ENCODE results near the gene ARL2.
"Not testable (repeated sequence)": the region's sequence is repeated elsewhere in the genome, so short reads cannot be mapped to it uniquely, and the experiment has no call there.

ARL2 gene

GRCh38 chr11:65013888-65014725, at the start of gene ARL2:
Gene ARL2 (plus strand): TSS chr11:65014160. CDS start chr11:65014208, 48 bp downstream.
- DNase-seq (ENCODE audit: low spot score), result peak; percentile 91

GRCh38 chr11:64967375-64967774, 46.6 kb upstream of the ARL2 start:
- DNase-seq (ENCODE audit: low spot score), result no peak

GRCh38 chr11:64969209-64969608, 44.8 kb upstream of the ARL2 start:
- DNase-seq (ENCODE audit: low spot score), result peak; percentile 37

DNA sequence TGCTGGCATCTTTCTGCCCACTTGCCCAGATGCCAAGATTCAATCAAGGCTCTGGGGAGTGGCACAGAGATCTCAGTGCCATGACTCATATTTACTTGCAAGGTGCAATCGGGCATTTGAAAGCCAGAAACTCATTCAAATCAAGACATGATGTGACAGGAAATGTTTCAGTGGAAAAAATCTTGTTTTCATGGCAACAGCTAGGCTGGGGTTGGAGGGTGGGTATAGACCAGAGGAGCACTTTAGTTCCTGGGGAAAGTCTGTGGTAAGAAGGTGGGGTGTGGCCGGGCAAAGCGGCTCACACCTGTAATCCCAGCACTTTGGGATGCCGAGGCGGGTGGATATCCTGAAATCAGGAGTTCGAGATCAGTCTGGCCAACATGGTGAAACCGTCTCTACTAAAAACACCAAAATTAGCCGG, 43.2 kb upstream of the ARL2 start:
- DNase-seq (ENCODE audit: low spot score), result peak; percentile 26

DNA sequence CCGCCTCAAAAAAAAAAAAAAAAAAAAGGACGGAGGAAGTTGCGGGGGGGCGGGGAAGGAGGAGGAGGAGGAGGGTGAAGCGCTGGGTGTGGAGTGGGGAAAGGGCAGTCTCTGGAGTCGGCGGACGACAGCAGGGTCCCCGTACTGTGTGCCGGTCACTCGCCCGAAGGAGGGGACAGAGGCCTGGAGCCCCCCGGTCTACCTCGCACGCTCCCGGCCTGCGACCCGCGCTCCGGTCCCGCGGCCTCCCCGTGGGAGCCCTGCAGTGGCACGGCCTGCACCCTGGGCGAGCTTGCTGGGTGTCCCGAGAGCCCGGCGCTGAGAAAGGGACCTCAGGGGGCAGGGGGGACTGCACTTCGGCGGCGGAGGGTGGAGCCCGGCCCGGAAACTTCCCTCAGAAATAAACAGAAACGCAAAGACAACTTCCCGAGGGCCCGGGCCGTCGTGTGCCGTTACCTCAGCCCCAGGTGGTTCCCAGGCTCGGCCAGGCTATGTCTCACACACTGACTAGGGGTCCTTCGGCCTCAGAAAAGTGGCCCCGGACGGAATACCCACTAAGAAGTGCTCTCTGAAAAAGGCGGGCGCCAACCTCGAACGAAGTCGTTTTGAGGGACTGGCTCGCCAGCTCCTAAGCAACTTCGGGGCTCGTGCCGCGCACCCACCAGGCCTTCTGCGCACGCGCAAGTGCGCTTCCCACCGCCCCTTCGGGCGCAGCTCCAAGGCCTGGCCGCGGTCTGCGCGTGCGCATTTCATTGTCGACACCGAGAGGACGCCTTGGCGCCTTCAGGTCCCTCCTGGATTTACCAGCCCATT, 42.3 kb upstream of the ARL2 start, which contains the start of gene MAJIN:
TSS of gene MAJIN (minus strand) at position 688 of the 813 bp plus-strand sequence. CDS start 12,703 bp downstream, outside the sequence.
- DNase-seq (ENCODE audit: low spot score), result no peak

DNA sequence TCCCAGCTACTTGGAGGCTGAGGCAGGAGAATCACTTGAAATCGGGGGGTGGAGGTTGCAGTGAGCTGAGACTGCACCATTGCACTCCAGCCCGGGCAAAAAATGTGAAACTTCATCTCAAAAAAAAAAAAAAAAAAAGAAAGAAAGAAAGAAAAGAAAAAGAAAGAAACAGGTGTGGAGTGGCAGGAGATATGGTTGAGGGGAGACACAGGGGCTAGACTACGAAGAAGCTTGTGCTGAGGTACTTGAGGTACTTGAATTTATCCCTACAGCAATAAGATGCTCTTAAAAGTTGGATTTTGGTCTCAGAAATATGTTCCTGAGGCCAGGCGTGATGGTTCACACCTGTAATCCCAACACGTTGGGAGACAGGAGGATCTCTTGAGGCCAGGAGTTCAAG, 39.8 kb upstream of the ARL2 start:
- no peak for DNase-seq (ENCODE audit: low spot score)

DNA sequence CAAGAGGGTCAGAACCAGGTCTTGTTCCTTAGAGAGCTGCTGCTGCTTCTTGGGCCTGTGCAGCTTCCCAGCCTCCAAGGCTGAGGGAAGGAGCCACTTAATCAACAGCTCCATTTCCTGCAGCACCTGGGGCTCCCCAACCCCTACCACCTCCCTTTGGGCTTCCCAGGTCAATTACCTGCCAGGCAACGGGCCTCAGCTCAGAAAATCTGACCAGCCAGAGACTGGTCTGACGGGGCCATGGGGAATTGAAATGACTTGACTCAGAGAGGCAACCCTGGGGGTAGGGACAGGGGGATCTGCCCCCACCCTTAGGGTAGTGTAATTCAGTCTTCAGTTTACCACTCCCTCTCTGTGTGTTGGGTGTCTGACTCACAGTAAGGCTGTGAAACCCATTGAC, 37.3 kb upstream of the ARL2 start:
- DNase-seq (ENCODE audit: low spot score), result no peak

GRCh38 chr11:64983339-64983738, 30.6 kb upstream of the ARL2 start:
- not testable (repeated sequence) for DNase-seq (ENCODE audit: low spot score)

- no peak for DNase-seq (ENCODE audit: low spot score)
These were observed 25.7 kb upstream of the ARL2 start for GRCh38 chr11:64987998-64988854.

- no peak for DNase-seq (ENCODE audit: low spot score)
These were observed 24.5 kb upstream of the ARL2 start for GRCh38 chr11:64989416-64989815.

- DNase-seq (ENCODE audit: low spot score), result no peak
These were observed 23.6 kb upstream of the ARL2 start for GRCh38 chr11:64990222-64990923.

- no peak for DNase-seq (ENCODE audit: low spot score)
These were observed 19.6 kb upstream of the ARL2 start for GRCh38 chr11:64994318-64994717.

DNA sequence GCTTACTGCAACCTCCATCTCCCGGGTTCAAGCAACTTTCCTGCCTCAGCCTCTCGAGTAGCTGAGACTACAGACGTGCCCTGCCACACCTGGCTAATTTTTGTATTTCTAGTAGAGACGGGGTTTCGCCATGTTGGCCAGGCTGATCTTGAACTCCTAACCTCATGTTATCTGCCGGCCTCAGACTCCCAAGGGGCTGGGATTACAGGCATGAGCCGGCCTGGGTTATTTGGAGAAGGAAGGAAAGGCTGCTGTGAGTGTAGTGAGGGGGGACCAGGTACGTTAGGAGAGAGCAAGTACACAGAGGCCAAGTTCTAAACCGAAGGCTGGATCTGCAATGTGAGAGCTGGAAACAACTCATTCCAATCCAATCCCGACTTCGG, 17.6 kb upstream of the ARL2 start:
- DNase-seq (ENCODE audit: low spot score), result no peak

GRCh38 chr11:64996710-64997380, 17.1 kb upstream of the ARL2 start, which contains the start of gene BATF2:
Gene BATF2 (minus strand): TSS chr11:64996971. CDS start chr11:64996914, 57 bp downstream.
- DNase-seq (ENCODE audit: low spot score), result peak; percentile 79

DNA sequence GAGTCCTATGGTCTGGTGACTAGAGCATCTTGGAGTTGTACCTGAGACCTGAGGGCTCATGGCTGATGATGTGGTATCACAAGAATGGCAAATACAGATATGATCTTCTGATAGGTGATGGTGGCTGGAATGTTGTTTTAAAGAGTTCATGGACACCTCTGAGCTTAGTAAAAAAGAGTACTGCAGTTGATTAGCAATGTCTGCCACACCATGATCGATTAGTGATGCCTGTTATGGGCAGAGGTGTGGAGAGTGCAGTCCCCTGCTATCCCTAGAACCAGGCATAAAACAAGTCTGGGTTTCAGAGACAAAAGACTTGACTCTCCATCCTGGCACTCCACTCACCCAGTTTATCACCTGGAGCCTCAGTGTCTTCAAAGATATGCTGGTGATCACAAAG, 15.8 kb upstream of the ARL2 start:
- DNase-seq (ENCODE audit: low spot score), result peak; percentile 32

GRCh38 chr11:64998690-64999431, 15.1 kb upstream of the ARL2 start:
- peak; percentile 60 for DNase-seq (ENCODE audit: low spot score)

- no peak for DNase-seq (ENCODE audit: low spot score)
These were observed 14.5 kb upstream of the ARL2 start for GRCh38 chr11:64999478-64999877.

DNA sequence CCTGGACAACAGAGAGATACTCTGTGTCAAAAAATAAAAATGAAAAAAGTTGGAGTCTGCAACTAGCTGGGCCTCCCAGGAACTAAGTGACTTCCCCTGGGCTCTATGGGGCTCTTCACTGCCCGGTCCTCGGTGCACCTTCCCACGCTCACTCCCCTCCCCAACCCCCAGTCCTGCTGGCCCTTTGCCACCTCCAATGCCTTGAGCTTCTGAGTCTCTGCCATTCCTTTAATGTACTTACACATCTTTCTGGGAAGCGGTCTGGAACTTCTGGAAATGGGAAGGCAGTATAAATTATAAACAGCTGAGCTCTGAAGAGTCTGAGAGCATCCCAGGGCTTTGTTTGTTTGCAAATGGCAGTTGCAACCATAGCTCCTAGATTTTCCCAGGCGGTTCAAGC, 11.3 kb upstream of the ARL2 start:
- DNase-seq (ENCODE audit: low spot score), result no peak

GRCh38 chr11:65003282-65003681, 10.7 kb upstream of the ARL2 start:
- no peak for DNase-seq (ENCODE audit: low spot score)

GRCh38 chr11:65003968-65004367, 10.0 kb upstream of the ARL2 start:
- not testable (repeated sequence) for DNase-seq (ENCODE audit: low spot score)
